Measurements from ENCODE around the gene IQCM.

Gene IQCM

DNA sequence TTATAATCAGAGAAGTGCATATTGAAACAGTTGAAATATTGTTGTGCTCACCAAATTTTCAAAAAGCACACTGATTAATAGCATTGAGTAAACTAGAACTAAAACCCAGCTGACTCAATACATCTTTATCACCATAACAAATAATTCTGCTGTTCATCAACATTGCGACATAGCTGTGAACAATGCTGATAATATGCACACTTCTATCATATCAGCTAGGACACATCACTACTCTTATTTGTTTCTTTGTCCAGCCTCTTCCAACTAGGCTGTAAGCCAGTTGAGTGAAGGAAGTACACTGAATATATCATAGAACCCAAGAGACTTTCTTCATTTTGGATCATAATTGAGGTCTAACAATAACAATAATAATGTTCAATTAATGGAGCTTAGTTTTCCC lies 349.7 kb downstream of the IQCM start:
- Histone ChIP-seq H3K4me3 (ENCODE audit: insufficient read depth, low read depth, low read length) (no peak overlapping the region), H3K9me3 (ENCODE audit: control insufficient read depth, low read length) (no peaks in the 10 kb centered on the region), H3K36me3 (ENCODE audit: control insufficient read depth, insufficient read depth, low read length) (peaks cover 4% of the 10 kb centered on the region), H3K4me1 (ENCODE audit: control insufficient read depth, insufficient read depth, low read length) (no peaks in the 10 kb centered on the region), H3K27me3 (ENCODE audit: control insufficient read depth, insufficient read depth, low read length, poor library complexity, severe bottlenecking) (no peaks in the 10 kb centered on the region), H3K27ac (ENCODE audit: insufficient read depth, low read depth, low read length, poor library complexity, severe bottlenecking) (no peak overlapping the region)
- WGBS, 2 experiments: 96 to 100% methylated on average over 1 of the region's 1 CpG

GRCh38 chr4:149443537-149443936 lies 372.1 kb downstream of the IQCM start:
- 100% methylated on average over 1 of the region's 2 CpGs for WGBS, 2 experiments
- Histone ChIP-seq H3K4me1 (ENCODE audit: control insufficient read depth, insufficient read depth, low read length) (no peaks in the 10 kb centered on the region), H3K9me3 (ENCODE audit: control insufficient read depth, low read length) (no peaks in the 10 kb centered on the region), H3K4me3 (ENCODE audit: insufficient read depth, low read depth, low read length) (no peak overlapping the region), H3K27me3 (ENCODE audit: control insufficient read depth, insufficient read depth, low read length, poor library complexity, severe bottlenecking) (no peaks in the 10 kb centered on the region), H3K27ac (ENCODE audit: insufficient read depth, low read depth, low read length, poor library complexity, severe bottlenecking) (no peak overlapping the region), H3K36me3 (ENCODE audit: control insufficient read depth, insufficient read depth, low read length) (no peaks in the 10 kb centered on the region)

DNA sequence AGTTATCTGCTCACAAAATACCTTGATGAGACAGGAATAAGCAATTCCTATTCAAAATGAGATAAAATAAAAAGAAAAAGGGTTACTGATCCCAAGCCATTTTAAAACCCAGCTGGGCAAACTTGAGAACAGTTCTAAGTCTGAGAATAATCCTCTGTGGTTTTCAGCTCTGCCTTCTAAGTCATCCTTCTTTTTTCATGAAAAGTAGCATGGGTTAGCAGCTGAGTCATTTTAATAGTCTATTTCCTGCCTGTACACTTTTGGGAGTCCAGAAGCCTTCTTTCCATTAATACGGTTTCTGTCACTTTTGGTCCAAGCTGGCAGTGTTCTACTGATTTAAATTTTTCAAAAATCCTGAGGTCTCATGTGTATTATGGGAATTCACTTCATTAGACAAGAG lies 374.3 kb downstream of the IQCM start:
- no peaks in the 10 kb centered on the region for H3K9me3 ChIP-seq (ENCODE audit: control insufficient read depth, low read length)
- H3K27me3 ChIP-seq (ENCODE audit: control insufficient read depth, insufficient read depth, low read length, poor library complexity, severe bottlenecking): no peaks in the 10 kb centered on the region
- 100% methylated on average over 1 of the region's 1 CpG for WGBS, 2 experiments
- no peak overlapping the region for H3K27ac ChIP-seq (ENCODE audit: insufficient read depth, low read depth, low read length, poor library complexity, severe bottlenecking)
- no peaks in the 10 kb centered on the region for H3K36me3 ChIP-seq (ENCODE audit: control insufficient read depth, insufficient read depth, low read length)
- H3K4me1 ChIP-seq (ENCODE audit: control insufficient read depth, insufficient read depth, low read length): no peaks in the 10 kb centered on the region
- no peak overlapping the region for H3K4me3 ChIP-seq (ENCODE audit: insufficient read depth, low read depth, low read length)

DNA sequence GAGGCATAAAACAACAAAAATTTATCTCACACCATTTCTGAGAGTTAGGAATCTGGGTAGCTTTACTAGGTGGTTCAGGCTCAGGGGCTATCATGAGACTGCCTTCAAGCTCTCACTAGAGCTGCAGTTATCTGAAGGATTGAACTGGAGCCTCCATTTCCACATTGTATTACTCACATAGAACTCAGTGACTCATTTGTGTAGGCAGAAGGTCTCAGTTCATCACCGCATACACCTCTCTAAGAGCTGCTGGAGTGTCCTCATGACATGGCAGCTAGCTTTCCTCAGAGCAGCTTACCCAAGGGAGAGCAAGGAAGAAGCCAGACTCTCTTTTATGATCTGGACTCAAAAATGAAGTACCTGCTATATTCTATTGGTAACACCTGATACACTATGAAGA lies 389.2 kb downstream of the IQCM start:
- 92 to 100% methylated on average over 1 of the region's 1 CpG for WGBS, 2 experiments
- Histone ChIP-seq H3K27me3 (ENCODE audit: control insufficient read depth, insufficient read depth, low read length, poor library complexity, severe bottlenecking) (no peaks in the 10 kb centered on the region), H3K4me1 (ENCODE audit: control insufficient read depth, insufficient read depth, low read length) (no peaks in the 10 kb centered on the region), H3K36me3 (ENCODE audit: control insufficient read depth, insufficient read depth, low read length) (no peaks in the 10 kb centered on the region), H3K9me3 (ENCODE audit: control insufficient read depth, low read length) (no peaks in the 10 kb centered on the region), H3K27ac (ENCODE audit: insufficient read depth, low read depth, low read length, poor library complexity, severe bottlenecking) (no peak overlapping the region), H3K4me3 (ENCODE audit: insufficient read depth, low read depth, low read length) (no peak overlapping the region)

DNA sequence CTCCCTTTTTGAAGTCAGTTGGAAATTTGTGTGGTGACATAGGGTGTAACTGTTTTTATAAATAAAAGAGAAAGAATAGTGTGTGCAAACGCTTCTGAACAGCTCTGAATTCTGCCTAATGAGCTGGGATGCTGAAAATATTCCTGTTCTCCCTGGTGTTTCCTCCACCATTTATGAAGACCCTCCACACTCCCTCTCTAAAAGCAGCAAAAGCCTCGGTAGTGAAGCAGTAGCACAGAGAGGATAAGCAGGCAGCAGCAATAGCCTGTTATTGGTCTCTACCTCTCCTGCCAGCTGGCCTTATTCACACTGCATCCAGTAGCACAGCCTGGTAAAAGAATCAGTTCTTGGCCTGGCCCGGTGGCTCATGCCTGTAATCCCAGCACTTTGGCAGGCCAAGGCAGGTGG lies 406.1 kb downstream of the IQCM start:
- Histone ChIP-seq H3K4me3 (ENCODE audit: insufficient read depth, low read depth, low read length) (no peak overlapping the region), H3K4me1 (ENCODE audit: control insufficient read depth, insufficient read depth, low read length) (no peaks in the 10 kb centered on the region), H3K27ac (ENCODE audit: insufficient read depth, low read depth, low read length, poor library complexity, severe bottlenecking) (no peak overlapping the region), H3K36me3 (ENCODE audit: control insufficient read depth, insufficient read depth, low read length) (no peaks in the 10 kb centered on the region), H3K9me3 (ENCODE audit: control insufficient read depth, low read length) (no peaks in the 10 kb centered on the region), H3K27me3 (ENCODE audit: control insufficient read depth, insufficient read depth, low read length, poor library complexity, severe bottlenecking) (no peaks in the 10 kb centered on the region)
- 87 to 93% methylated on average over 3 of the region's 3 CpGs for WGBS, 2 experiments

GRCh38 chr4:149409146-149409545 lies 406.5 kb downstream of the IQCM start:
- H3K4me3 ChIP-seq (ENCODE audit: insufficient read depth, low read depth, low read length): no peak overlapping the region

DNA sequence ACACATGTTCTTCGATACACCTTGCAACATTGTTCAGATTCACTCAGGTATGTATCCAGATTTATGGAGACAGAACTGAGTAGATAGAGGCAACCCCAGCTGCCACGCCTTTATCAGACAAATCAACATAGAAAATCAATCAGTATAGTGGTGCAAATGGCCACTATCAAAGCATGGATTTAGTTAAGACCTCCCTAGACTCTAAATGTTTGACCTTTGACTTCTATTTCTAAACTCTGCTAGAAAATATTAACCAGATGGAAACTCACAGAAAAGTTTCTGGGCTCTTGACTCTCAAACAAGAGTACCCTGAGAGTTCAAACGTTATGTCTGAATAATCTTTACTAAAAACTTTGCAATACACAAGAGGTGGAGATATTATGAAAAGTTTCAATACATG lies 411.5 kb downstream of the IQCM start:
- WGBS, 2 experiments: 85 to 96% methylated on average over 2 to 3 of the region's 3 CpGs
- Histone ChIP-seq H3K36me3 (ENCODE audit: control insufficient read depth, insufficient read depth, low read length) (no peaks in the 10 kb centered on the region), H3K27me3 (ENCODE audit: control insufficient read depth, insufficient read depth, low read length, poor library complexity, severe bottlenecking) (no peaks in the 10 kb centered on the region), H3K4me3 (ENCODE audit: insufficient read depth, low read depth, low read length) (no peak overlapping the region), H3K9me3 (ENCODE audit: control insufficient read depth, low read length) (no peaks in the 10 kb centered on the region), H3K4me1 (ENCODE audit: control insufficient read depth, insufficient read depth, low read length) (no peaks in the 10 kb centered on the region), H3K27ac (ENCODE audit: insufficient read depth, low read depth, low read length, poor library complexity, severe bottlenecking) (no peak overlapping the region)

More at GRCh38 chr4:149409146-149409545, 406.5 kb downstream of the IQCM start:
- 96% methylated on average over 4 of the region's 4 CpGs for WGBS, 2 experiments
- Histone ChIP-seq H3K36me3 (ENCODE audit: control insufficient read depth, insufficient read depth, low read length) (no peaks in the 10 kb centered on the region), H3K4me1 (ENCODE audit: control insufficient read depth, insufficient read depth, low read length) (no peaks in the 10 kb centered on the region), H3K27ac (ENCODE audit: insufficient read depth, low read depth, low read length, poor library complexity, severe bottlenecking) (no peak overlapping the region), H3K27me3 (ENCODE audit: control insufficient read depth, insufficient read depth, low read length, poor library complexity, severe bottlenecking) (no peaks in the 10 kb centered on the region), H3K9me3 (ENCODE audit: control insufficient read depth, low read length) (no peaks in the 10 kb centered on the region)

DNA sequence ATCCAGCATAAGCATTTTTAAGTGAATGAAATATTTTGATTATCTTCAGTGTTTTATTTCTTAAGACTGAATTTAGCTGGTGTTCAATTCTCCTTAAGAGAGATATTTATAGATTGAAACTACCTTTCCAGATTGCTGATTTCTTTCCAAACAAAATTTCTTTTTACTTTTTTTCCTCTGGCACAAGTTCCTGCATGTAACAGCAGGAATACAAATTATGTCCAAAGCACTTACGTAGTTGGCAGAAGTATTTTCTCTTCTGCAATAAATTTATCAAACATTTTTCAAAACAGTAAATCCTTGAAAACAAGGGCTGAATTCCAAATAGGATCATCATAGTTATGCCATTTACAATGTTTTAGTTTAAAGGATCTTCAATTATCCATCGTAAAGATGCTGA lies 412.6 kb downstream of the IQCM start:
- 91 to 96% methylated on average over 2 of the region's 2 CpGs for WGBS, 2 experiments
- H3K36me3 ChIP-seq (ENCODE audit: control insufficient read depth, insufficient read depth, low read length): no peaks in the 10 kb centered on the region
- H3K27ac ChIP-seq (ENCODE audit: insufficient read depth, low read depth, low read length, poor library complexity, severe bottlenecking): no peak overlapping the region
- H3K4me3 ChIP-seq (ENCODE audit: insufficient read depth, low read depth, low read length): no peak overlapping the region
- H3K4me1 ChIP-seq (ENCODE audit: control insufficient read depth, insufficient read depth, low read length): no peaks in the 10 kb centered on the region
- H3K9me3 ChIP-seq (ENCODE audit: control insufficient read depth, low read length): no peaks in the 10 kb centered on the region
- no peaks in the 10 kb centered on the region for H3K27me3 ChIP-seq (ENCODE audit: control insufficient read depth, insufficient read depth, low read length, poor library complexity, severe bottlenecking)

DNA sequence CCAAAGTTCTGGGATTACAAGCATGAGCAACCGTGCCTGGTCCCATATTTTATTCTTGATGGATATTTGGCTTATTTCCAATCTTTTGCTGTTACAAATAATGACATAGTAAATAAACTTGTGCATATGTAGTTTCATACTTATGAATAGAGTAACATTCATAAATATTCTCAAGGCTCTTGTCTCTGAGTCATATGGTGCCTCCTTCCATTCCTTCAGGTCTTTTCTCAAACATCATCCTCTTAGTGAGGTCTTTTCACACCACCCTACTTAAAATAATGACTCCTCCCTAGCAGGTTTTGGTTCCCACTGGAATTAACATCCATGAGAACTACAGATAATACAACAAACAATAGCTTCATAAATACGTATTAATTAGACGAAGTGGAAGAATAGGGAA lies 416.6 kb downstream of the IQCM start:
- H3K27ac ChIP-seq (ENCODE audit: insufficient read depth, low read depth, low read length, poor library complexity, severe bottlenecking): no peak overlapping the region
- 95 to 100% methylated on average over 1 to 3 of the region's 3 CpGs for WGBS, 2 experiments
- no peaks in the 10 kb centered on the region for H3K36me3 ChIP-seq (ENCODE audit: control insufficient read depth, insufficient read depth, low read length)
- H3K4me1 ChIP-seq (ENCODE audit: control insufficient read depth, insufficient read depth, low read length): no peaks in the 10 kb centered on the region
- H3K9me3 ChIP-seq (ENCODE audit: control insufficient read depth, low read length): no peaks in the 10 kb centered on the region
- no peaks in the 10 kb centered on the region for H3K27me3 ChIP-seq (ENCODE audit: control insufficient read depth, insufficient read depth, low read length, poor library complexity, severe bottlenecking)
- H3K4me3 ChIP-seq (ENCODE audit: insufficient read depth, low read depth, low read length): no peak overlapping the region

- Histone ChIP-seq H3K27ac (ENCODE audit: insufficient read depth, low read depth, low read length, poor library complexity, severe bottlenecking) (no peak overlapping the region), H3K36me3 (ENCODE audit: control insufficient read depth, insufficient read depth, low read length) (no peaks in the 10 kb centered on the region), H3K9me3 (ENCODE audit: control insufficient read depth, low read length) (no peaks in the 10 kb centered on the region), H3K4me1 (ENCODE audit: control insufficient read depth, insufficient read depth, low read length) (no peaks in the 10 kb centered on the region), H3K4me3 (ENCODE audit: insufficient read depth, low read depth, low read length) (no peak overlapping the region), H3K27me3 (ENCODE audit: control insufficient read depth, insufficient read depth, low read length, poor library complexity, severe bottlenecking) (no peaks in the 10 kb centered on the region)
- 28 to 44% methylated on average over 3 to 4 of the region's 4 CpGs for WGBS, 2 experiments
Observed at GRCh38 chr4:149370785-149371420, 444.7 kb downstream of the IQCM start.

DNA sequence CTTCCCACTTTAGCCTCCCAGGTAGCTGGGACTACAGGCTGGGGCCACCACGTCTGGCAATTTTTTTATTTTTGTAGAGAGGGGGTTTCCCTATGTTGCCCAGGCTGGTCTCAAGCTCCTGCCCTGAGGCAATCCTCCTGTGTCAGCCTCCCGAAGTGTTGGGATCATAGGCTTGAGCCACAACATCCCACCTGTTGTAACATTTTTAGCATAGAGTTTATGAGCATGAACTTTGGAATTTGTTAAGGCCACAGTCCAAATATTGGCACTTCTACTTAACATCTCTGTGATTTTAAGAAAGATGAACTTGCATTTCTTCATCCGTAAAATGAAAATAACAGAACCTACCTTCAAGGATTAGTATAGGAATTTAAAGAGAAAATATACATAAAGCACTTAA lies 445.6 kb downstream of the IQCM start:
- Histone ChIP-seq H3K4me3 (ENCODE audit: insufficient read depth, low read depth, low read length) (no peak overlapping the region), H3K27ac (ENCODE audit: insufficient read depth, low read depth, low read length, poor library complexity, severe bottlenecking) (no peak overlapping the region), H3K27me3 (ENCODE audit: control insufficient read depth, insufficient read depth, low read length, poor library complexity, severe bottlenecking) (no peaks in the 10 kb centered on the region), H3K36me3 (ENCODE audit: control insufficient read depth, insufficient read depth, low read length) (no peaks in the 10 kb centered on the region), H3K4me1 (ENCODE audit: control insufficient read depth, insufficient read depth, low read length) (no peaks in the 10 kb centered on the region), H3K9me3 (ENCODE audit: control insufficient read depth, low read length) (no peaks in the 10 kb centered on the region)
- WGBS, 2 experiments: 74 to 75% methylated on average over 2 of the region's 3 CpGs

Measured in ectodermal cell (in vitro differentiated cells).